Endometrium (tissue), 2 donors: Measurements from ENCODE around the gene ROBO1.
"Not testable (repeated sequence)": the region's sequence is repeated elsewhere in the genome, so short reads cannot be mapped to it uniquely, and the experiment has no call there.

Source experiments
- FAIRE-seq: peaks from 2 replicates; lab custom pipeline; 2012; peaks lifted over from hg19 to GRCh38; lab: Jason Lieb, UNC
- donor health status: control.
- donor health status: control.

Gene ROBO1

GRCh38 chr3:78675119-78675805, 1092.5 kb downstream of the ROBO1 start:
- FAIRE-seq, result not testable (repeated sequence)

- FAIRE-seq, result no peak
Observed at GRCh38 chr3:78670746-78671145, 1097.1 kb downstream of the ROBO1 start.

GRCh38 chr3:78670094-78670493, 1097.7 kb downstream of the ROBO1 start:
- no peak for FAIRE-seq

GRCh38 chr3:78668302-78668701, 1099.5 kb downstream of the ROBO1 start:
- FAIRE-seq, result no peak

- no peak for FAIRE-seq
Observed at GRCh38 chr3:78666470-78666800, 1101.4 kb downstream of the ROBO1 start.

- FAIRE-seq, result no peak
Observed at GRCh38 chr3:78665776-78666469, 1101.9 kb downstream of the ROBO1 start.

- FAIRE-seq, result no peak
Observed at GRCh38 chr3:78665101-78665500, 1102.7 kb downstream of the ROBO1 start.

- no peak for FAIRE-seq
Observed at GRCh38 chr3:78660957-78661356, 1106.8 kb downstream of the ROBO1 start.

GRCh38 chr3:78659386-78659987, 1108.3 kb downstream of the ROBO1 start:
- peak; percentile 26 for FAIRE-seq

- no peak for FAIRE-seq
Observed at GRCh38 chr3:78647726-78648125, 1120.1 kb downstream of the ROBO1 start.

- FAIRE-seq, result peak; percentile 89
Observed at GRCh38 chr3:78645628-78646310, 1122.0 kb downstream of the ROBO1 start.

GRCh38 chr3:78644847-78645246, 1123.0 kb downstream of the ROBO1 start:
- no peak for FAIRE-seq

GRCh38 chr3:78642226-78643035, 1125.4 kb downstream of the ROBO1 start:
- no peak for FAIRE-seq

- FAIRE-seq, result no peak
Observed at GRCh38 chr3:78641703-78642102, 1126.1 kb downstream of the ROBO1 start.

GRCh38 chr3:78634316-78634715, 1133.5 kb downstream of the ROBO1 start:
- FAIRE-seq, result no peak

GRCh38 chr3:78633626-78634025, 1134.2 kb downstream of the ROBO1 start:
- FAIRE-seq, result no peak

GRCh38 chr3:78632925-78633553, 1134.8 kb downstream of the ROBO1 start:
- no peak for FAIRE-seq

- no peak for FAIRE-seq
Observed at GRCh38 chr3:78629544-78629943, 1138.3 kb downstream of the ROBO1 start.

GRCh38 chr3:78621061-78621716, 1146.6 kb downstream of the ROBO1 start:
- no peak for FAIRE-seq

- no peak for FAIRE-seq
Observed at GRCh38 chr3:78614486-78614885, 1153.3 kb downstream of the ROBO1 start.

GRCh38 chr3:78613421-78613879, 1154.3 kb downstream of the ROBO1 start:
- no peak for FAIRE-seq
